AG04450 (cell line): ENCODE measurements around the gene TUBB. TPM values are rescaled to one million over a fixed set of nuclear protein-coding genes. Genes with fewer than 3 reads are reported as not detected.
A peak's percentile ranks its signal among the peaks of the same experiment; 100 is the strongest.

Experiments
- CTCF ChIA-PET: fragments of 300-600, 350-600 bp; formaldehyde crosslinking; extraction: SDS; loops from one replicate; lab custom pipeline; 2022; ENCODE audit warnings: antibody characterized with exemption, inconsistent platforms; lab: Charles Lee
- POLR2A ChIA-PET: fragments of 350-600 bp; formaldehyde crosslinking; extraction: SDS; loops from one replicate; lab custom pipeline; 2021; ENCODE audit warnings: antibody characterized with exemption, inconsistent platforms; lab: Yijun Ruan, JAX
- DNase-seq: peaks from one replicate; pipeline ENCODE4 v3.0.0-alpha.2; 2011; ENCODE audit warnings: low read depth, low spot score
- H3K27ac ChIP-seq: one replicate; pipeline ENCODE4 v1.5.1; 2012; ENCODE audit warnings: low read depth, low read length, control low read depth
- H3K27me3 ChIP-seq: one replicate; pipeline ENCODE4 v1.6.0; 2012; ENCODE audit warnings: low read length; ENCODE audit not compliant: control insufficient read depth, insufficient read depth
- H3K4me3 ChIP-seq: 2 replicates; pipeline ENCODE4 v1.5.1; 2011; ENCODE audit warnings: mild to moderate bottlenecking, low read depth, low read length, control low read depth
- H3K9me3 ChIP-seq: 2 replicates; pipeline ENCODE4 v1.5.1; 2012; ENCODE audit warnings: low read length; ENCODE audit not compliant: control insufficient read depth, insufficient read depth
- polyA plus RNA-seq: library from polyadenylated mRNA; depleted of rRNA; stranded (reverse); fragments of >200 nt; gene quantifications from 2 replicates; pipeline ENCODE4 v1.2.3, GENCODE V29; 2011
- TF ChIP-seq, protein P1 (sequence below): IDR thresholded peaks from 2 replicates; pipeline ENCODE4 v1.5.1; 2011; ENCODE audit warnings: low read depth, low read length, control low read depth, inconsistent platforms

The TUBB gene
- polyA plus RNA-seq, 1 experiment, result 1,457 TPM

DNA sequence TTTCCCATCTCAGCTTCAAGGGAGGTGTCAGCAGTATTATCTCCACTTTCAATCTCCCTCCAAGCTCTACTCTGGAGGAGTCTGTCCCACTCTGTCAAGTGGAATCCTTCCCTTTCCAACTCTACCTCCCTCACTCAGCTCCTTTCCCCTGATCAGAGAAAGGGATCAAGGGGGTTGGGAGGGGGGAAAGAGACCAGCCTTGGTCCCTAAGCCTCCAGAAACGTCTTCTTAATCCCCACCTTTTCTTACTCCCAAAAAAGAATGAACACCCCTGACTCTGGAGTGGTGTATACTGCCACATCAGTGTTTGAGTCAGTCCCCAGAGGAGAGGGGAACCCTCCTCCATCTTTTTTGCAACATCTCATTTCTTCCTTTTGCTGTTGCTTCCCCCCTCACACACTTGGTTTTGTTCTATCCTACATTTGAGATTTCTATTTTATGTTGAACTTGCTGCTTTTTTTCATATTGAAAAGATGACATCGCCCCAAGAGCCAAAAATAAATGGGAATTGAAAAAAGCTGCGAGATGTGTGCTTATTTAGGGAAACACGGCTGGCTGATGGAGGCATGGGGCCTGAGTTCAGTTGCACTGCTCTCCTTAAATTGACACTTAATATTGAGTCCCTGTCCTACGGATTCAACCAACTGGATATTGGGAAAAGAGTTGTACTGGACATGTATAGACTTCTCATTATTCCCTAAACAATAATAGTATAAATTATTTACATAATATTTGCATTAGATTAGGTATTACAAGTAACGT, 4.9 kb downstream of the TUBB start:
- CTCF ChIA-PET, result interaction anchor here (1.1 to 5.0 kb wide), 4 partner anchors 45 to 362 kb away, joined by 3 to 105 read pairs (median 5); partner anchors contain the start of gene DHX16
- TF ChIP-seq, protein P1, sequence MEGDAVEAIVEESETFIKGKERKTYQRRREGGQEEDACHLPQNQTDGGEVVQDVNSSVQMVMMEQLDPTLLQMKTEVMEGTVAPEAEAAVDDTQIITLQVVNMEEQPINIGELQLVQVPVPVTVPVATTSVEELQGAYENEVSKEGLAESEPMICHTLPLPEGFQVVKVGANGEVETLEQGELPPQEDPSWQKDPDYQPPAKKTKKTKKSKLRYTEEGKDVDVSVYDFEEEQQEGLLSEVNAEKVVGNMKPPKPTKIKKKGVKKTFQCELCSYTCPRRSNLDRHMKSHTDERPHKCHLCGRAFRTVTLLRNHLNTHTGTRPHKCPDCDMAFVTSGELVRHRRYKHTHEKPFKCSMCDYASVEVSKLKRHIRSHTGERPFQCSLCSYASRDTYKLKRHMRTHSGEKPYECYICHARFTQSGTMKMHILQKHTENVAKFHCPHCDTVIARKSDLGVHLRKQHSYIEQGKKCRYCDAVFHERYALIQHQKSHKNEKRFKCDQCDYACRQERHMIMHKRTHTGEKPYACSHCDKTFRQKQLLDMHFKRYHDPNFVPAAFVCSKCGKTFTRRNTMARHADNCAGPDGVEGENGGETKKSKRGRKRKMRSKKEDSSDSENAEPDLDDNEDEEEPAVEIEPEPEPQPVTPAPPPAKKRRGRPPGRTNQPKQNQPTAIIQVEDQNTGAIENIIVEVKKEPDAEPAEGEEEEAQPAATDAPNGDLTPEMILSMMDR, result no peak
- Histone ChIP-seq H3K4me3 (peak overlapping the region; percentile 7; the same call in 1 of the 2 replicates), H3K27me3 (no peaks in the 10 kb centered on the region), H3K9me3 (no peaks in the 10 kb centered on the region), H3K27ac (peak overlapping the region; percentile 25)
- no peak for DNase-seq
- POLR2A ChIA-PET, result interaction anchor here (0.7 to 1.4 kb wide), 4 partner anchors 17 to 52 kb away, joined by 3 to 9 read pairs (median 3); partner anchors contain the start of genes DHX16 and FLOT1

DNA sequence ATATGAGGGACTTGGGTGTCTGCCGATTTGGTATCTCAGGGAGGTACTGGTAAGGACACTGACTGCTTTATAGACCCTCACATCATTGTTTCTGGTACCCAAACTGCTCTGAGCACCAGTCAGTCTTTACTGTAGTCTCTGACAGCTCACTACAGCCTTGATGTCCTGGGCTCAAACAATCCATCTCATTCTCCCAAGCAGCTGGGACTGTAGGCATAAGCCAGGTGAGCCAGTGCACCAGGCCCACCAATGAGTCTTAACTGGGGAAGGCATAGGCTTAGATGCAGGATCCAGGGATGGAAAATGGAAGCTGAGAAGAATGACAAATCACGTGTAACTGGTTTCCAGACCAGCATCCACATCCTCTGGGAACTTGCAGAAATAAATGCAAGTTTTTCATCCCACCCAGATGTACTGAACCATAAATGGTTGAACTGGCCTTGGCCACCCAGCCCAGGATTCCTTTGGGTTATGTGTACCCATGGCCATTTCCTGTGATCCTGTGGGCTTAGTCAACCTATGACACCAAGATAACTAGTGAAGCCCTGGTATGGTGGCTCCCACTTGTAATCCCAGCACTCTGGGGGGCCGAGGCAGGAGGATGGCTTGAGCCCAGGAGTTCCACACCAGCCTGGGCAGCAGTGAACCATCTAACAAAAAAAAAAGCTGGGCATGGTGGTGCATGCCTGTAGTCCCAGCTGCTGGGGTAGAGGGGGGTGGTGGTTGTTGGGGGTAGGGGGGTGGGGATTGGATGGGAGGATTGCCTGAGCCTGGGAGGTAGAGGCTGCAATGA, 5.8 kb downstream of the TUBB start:
- DNase-seq, result no peak
- CTCF ChIA-PET, result interaction anchor here (1.3 to 2.4 kb wide), 2 partner anchors 53 to 361 kb away, joined by 3 to 7 read pairs; partner anchors contain the start of gene DHX16
- peak overlapping the region; percentile 75 for H3K27ac ChIP-seq
- POLR2A ChIA-PET, result interaction anchor here (0.6 to 1.5 kb wide), 9 partner anchors 14 to 92 kb away, joined by 3 to 11 read pairs (median 4); partner anchors contain the start of gene FLOT1
- TF ChIP-seq, protein P1, result no peak
- no peaks in the 10 kb centered on the region for H3K27me3 ChIP-seq
- no peaks in the 10 kb centered on the region for H3K9me3 ChIP-seq
- no peak overlapping the region for H3K4me3 ChIP-seq

DNA sequence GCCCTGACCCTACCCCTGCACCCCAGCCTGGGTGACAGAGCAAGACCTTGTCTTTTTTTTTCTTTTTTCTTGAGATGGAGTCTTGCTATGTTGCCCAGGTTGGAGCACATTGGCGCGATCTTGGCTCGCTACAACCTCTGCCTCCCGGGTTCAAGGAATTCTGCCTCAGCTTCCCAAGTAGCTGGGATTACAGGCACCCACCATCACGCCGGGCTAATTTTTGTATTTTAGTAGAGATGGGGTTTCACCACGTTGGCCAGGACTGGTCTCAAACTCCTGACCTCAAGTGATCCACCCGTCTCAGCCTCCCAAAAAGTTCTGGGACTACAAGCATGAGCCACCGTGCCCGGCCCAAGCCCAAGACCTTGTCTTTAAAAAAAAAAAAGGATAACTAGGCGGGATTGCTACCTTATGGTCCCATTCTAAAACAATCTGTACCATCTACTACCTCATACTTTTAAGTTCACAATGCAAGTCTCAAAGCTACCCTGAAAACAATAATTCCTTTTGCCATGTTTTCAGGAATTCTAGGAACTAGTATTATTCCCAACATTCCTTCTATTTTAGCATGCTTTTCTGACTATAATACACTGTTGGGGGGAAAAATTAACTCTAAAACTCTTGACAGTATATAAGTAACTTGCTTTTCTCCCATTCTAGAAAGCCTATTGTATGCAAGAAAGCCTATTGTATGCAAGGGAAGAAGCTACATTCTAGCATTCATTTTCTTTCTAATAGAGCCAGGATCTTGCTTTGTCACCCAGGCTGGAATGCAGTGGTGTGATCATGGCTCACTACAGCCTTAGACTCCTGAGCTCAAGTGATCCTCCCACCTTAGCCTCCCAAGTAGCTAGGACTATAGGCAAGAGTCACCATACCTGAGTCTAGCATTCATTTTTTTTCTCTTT, 6.6 kb downstream of the TUBB start:
- peak overlapping the region; percentile 21 for H3K27ac ChIP-seq
- no peak overlapping the region for H3K4me3 ChIP-seq
- TF ChIP-seq, protein P1, result no peak
- H3K27me3 ChIP-seq, result no peaks in the 10 kb centered on the region
- no peak for DNase-seq
- ChIA-PET POLR2A (interaction anchor here (0.6 to 1.5 kb wide), 9 partner anchors 13 to 157 kb away, joined by 3 to 13 read pairs (median 4); partner anchors contain the start of genes DDR1 and FLOT1), CTCF (interaction anchor here (0.6 to 2.4 kb wide), 6 partner anchors 43 to 923 kb away, joined by 3 to 7 read pairs (median 5); partner anchors contain the start of gene DHX16)
- no peaks in the 10 kb centered on the region for H3K9me3 ChIP-seq

DNA sequence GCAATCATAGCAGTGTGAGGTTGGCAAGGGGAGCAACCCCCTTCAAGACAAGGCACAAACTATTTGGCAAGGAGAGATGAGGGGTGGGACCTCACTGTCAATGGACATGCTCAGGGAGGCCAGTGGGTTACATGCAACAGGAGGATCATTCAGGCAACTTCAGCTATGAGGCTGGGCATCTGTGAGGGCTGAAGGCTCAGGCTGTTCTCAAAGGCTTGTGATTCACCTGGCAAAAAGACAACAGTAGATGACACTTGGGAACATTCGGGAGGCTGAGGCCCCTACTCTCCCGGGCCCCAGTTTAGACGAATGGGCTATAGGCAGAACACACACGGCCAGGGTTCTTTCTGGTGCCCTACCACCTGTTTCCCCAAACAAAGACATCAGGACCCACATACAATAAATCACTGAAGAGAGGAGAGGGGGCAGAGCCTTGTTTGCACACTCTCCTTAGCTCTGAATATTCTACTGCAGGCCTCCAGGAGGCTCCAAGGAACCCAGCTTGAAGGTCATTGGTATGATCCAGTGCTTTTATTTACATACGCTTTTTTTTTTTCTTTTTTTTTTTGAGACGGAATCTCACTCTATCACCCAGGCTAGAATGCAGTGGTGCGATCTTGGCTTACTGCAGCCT, 7.9 kb downstream of the TUBB start:
- H3K4me3 ChIP-seq, result no peak overlapping the region
- ChIA-PET CTCF (interaction anchor here (0.9 to 1.9 kb wide), 8 partner anchors 10 to 359 kb away, joined by 3 to 11 read pairs (median 4); partner anchors contain the start of gene VARS2), POLR2A (interaction anchor here (0.6 to 1.0 kb wide), 5 partner anchors 12 to 359 kb away, joined by 3 to 11 read pairs (median 4); no protein-coding TSS in a partner anchor)
- H3K27ac ChIP-seq, result peak overlapping the region; percentile 21
- TF ChIP-seq, protein P1, result peak; percentile 56
- no peaks in the 10 kb centered on the region for H3K9me3 ChIP-seq
- H3K27me3 ChIP-seq, result no peaks in the 10 kb centered on the region
- DNase-seq, result no peak
